ENCODE data around the gene VEGFB.

DNA sequence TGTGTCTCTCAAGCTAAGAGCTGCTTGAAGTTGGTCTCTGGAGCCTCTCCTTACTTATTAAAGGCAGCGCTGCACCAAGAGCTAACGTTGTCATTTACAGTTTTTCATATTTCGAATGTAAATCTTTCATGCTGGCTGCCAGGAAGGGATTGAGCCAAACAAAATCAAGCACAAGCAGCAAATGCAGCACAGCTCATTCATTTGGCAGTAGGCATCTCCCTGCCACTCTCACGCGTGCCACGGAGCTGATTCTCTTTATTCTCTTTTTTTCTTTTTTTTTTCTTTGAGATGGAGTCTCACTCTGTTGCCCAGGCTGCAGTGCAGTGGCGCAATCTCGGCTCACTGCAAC is 1.4 kb upstream of the VEGFB start:
- TF ChIP-seq CTCF (IDR thresholded peaks at IDR 0.05) (no peak), POLR2A (IDR thresholded peaks at IDR 0.05) (no peak)

Measured in Peyer's patch (tissue), 4 donors.